Measurements from ENCODE around the gene DDX59. TPM values are rescaled to one million over a fixed set of nuclear protein-coding genes. Genes with fewer than 3 reads are reported as not detected.
A peak's percentile ranks its signal among the peaks of the same experiment; 100 is the strongest.

The DDX59 gene
- total and polyA plus RNA-seq, 4 donors: 17.3 to 32.0 (median 25.2) TPM

DNA sequence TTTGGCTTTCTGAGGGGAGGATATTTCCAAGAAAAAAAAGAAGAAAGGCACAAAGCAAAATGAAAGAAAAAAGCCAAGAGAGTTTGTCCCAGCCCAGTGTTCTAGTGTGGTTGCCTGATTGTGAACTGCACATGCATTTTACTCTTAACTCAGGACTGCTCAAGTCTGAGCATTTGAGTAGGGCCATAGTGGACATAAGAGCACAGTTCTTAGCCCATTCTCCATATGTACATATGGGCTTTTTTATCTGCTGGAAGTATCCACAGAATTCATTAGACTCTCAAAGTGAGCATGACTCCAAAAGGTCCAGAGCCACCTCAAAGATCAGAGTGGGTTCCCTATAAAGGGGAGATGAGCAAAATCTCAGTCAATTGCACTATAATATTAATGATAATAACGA lies 13.6 kb upstream of the DDX59 start:
- Histone ChIP-seq H3K27me3 (ENCODE audit: control insufficient read depth in 3 of 3, insufficient read depth in 3 of 3, low read length in 2 of 3) (no peaks in the 10 kb centered on the region), H3K4me1 (ENCODE audit: control insufficient read depth in 5 of 5, insufficient read depth in 5 of 5, low read length in 5 of 5) (no peaks in the 10 kb centered on the region), H3K27ac (ENCODE audit: low read depth in 1 of 2, low read length in 1 of 2) (no peak overlapping the region), H3K36me3 (ENCODE audit: control insufficient read depth in 4 of 4, insufficient read depth in 4 of 4, low read length in 4 of 4) (no peaks in the 10 kb centered on the region), H3K4me3 (no peak overlapping the region), H3K9ac (ENCODE audit: insufficient read depth in 1 of 2, low read length in 2 of 2) (no peak overlapping the region), H3K9me3 (ENCODE audit: control insufficient read depth in 4 of 4, insufficient read depth in 3 of 4, low read length in 3 of 4) (no peaks in the 10 kb centered on the region)
- WGBS, 2 donors: 0 to 55% methylated on average over 1 of the region's 1 CpG
- no peak for DNase-seq
- TF ChIP-seq, protein P1, sequence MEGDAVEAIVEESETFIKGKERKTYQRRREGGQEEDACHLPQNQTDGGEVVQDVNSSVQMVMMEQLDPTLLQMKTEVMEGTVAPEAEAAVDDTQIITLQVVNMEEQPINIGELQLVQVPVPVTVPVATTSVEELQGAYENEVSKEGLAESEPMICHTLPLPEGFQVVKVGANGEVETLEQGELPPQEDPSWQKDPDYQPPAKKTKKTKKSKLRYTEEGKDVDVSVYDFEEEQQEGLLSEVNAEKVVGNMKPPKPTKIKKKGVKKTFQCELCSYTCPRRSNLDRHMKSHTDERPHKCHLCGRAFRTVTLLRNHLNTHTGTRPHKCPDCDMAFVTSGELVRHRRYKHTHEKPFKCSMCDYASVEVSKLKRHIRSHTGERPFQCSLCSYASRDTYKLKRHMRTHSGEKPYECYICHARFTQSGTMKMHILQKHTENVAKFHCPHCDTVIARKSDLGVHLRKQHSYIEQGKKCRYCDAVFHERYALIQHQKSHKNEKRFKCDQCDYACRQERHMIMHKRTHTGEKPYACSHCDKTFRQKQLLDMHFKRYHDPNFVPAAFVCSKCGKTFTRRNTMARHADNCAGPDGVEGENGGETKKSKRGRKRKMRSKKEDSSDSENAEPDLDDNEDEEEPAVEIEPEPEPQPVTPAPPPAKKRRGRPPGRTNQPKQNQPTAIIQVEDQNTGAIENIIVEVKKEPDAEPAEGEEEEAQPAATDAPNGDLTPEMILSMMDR (IDR thresholded peaks at IDR 0.05; ENCODE audit: control extremely low read depth, extremely low read depth): no peak
- ATAC-seq (ENCODE audit: insufficient read depth, low FRiP score): no peak

DNA sequence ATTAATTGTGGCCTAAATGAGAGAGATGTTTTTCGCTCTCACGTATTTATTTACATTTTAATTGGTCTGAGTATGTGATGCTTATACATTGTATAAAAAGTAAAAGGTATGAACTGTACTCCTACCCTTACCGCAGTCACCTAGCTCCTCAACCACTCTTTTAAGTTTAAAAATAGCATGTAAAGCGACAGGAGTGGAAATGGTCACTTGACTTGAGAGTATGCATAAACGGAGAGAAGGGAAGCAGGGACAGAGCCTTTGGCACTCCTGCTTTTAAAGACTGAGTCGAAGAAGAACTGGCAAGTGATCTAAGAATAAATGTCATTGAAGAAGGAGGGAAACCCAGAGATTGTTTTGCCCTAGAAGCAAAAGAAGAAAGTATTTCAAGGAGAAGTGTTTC lies 11.5 kb upstream of the DDX59 start:
- no peaks in the 10 kb centered on the region for H3K4me1 ChIP-seq (ENCODE audit: control insufficient read depth in 5 of 5, insufficient read depth in 5 of 5, low read length in 5 of 5)
- no peak for ATAC-seq (ENCODE audit: insufficient read depth, low FRiP score)
- TF ChIP-seq, protein P1 (IDR thresholded peaks at IDR 0.05; ENCODE audit: control extremely low read depth, extremely low read depth): no peak
- H3K27me3 ChIP-seq (ENCODE audit: control insufficient read depth in 3 of 3, insufficient read depth in 3 of 3, low read length in 2 of 3): no peaks in the 10 kb centered on the region
- H3K9ac ChIP-seq (ENCODE audit: insufficient read depth in 1 of 2, low read length in 2 of 2): no peak overlapping the region
- peak in 1 of 3 donors; percentile 9 for DNase-seq
- no peaks in the 10 kb centered on the region for H3K36me3 ChIP-seq (ENCODE audit: control insufficient read depth in 4 of 4, insufficient read depth in 4 of 4, low read length in 4 of 4)
- 62 to 83% methylated on average over 6 of the region's 6 CpGs for WGBS, 2 donors
- no peaks in the 10 kb centered on the region for H3K9me3 ChIP-seq (ENCODE audit: control insufficient read depth in 4 of 4, insufficient read depth in 3 of 4, low read length in 3 of 4)
- H3K27ac ChIP-seq (ENCODE audit: low read depth in 1 of 2, low read length in 1 of 2): no peak overlapping the region
- no peak overlapping the region for H3K4me3 ChIP-seq

DNA sequence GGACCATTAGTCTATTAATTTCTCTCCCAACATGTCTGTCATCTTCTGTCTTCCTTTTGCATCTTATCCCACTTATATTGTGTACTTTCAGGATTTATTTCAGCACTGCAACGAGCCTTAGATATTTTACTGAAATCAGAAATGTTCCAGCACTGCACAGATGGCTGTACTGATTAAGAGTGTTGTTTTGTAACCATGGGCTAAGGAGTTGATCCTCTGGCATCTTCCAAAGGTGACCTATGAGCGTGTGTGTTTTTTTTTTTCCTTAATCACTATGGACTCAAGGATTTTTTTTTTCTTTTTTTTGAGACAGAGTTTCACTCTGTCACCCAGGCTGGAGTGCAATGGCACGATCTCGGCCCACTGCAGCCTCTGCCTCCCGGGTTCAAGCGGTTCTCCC lies 7.1 kb upstream of the DDX59 start:
- no peaks in the 10 kb centered on the region for H3K4me1 ChIP-seq (ENCODE audit: control insufficient read depth in 5 of 5, insufficient read depth in 5 of 5, low read length in 5 of 5)
- ATAC-seq (ENCODE audit: insufficient read depth, low FRiP score): no peak
- no peak overlapping the region for H3K4me3 ChIP-seq
- TF ChIP-seq, protein P1 (IDR thresholded peaks at IDR 0.05; ENCODE audit: control extremely low read depth, extremely low read depth): no peak
- H3K36me3 ChIP-seq (ENCODE audit: control insufficient read depth in 4 of 4, insufficient read depth in 4 of 4, low read length in 4 of 4): no peaks in the 10 kb centered on the region
- H3K27me3 ChIP-seq (ENCODE audit: control insufficient read depth in 3 of 3, insufficient read depth in 3 of 3, low read length in 2 of 3): no peaks in the 10 kb centered on the region
- WGBS, 2 donors: 85 to 92% methylated on average over 6 of the region's 6 CpGs
- no peaks in the 10 kb centered on the region for H3K9me3 ChIP-seq (ENCODE audit: control insufficient read depth in 4 of 4, insufficient read depth in 3 of 4, low read length in 3 of 4)
- no peak for DNase-seq
- no peak overlapping the region for H3K27ac ChIP-seq (ENCODE audit: low read depth in 1 of 2, low read length in 1 of 2)
- no peak overlapping the region for H3K9ac ChIP-seq (ENCODE audit: insufficient read depth in 1 of 2, low read length in 2 of 2)

DNA sequence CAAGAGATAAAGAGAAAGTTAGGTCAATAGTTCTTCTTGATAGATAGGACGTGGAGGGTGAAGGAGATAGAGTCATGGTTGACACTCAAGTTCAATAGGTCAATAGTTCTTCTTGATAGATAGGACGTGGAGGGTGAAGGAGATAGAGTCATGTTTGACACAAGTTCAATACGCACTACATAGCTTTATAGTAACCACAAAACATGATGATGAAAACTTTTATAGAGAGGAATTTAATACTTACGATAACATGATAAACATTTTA lies 5.8 kb upstream of the DDX59 start:
- 82 to 91% methylated on average over 4 of the region's 4 CpGs for WGBS, 2 donors
- H3K36me3 ChIP-seq (ENCODE audit: control insufficient read depth in 4 of 4, insufficient read depth in 4 of 4, low read length in 4 of 4): no peaks in the 10 kb centered on the region
- H3K9ac ChIP-seq (ENCODE audit: insufficient read depth in 1 of 2, low read length in 2 of 2): no peak overlapping the region
- no peak overlapping the region for H3K27ac ChIP-seq (ENCODE audit: low read depth in 1 of 2, low read length in 1 of 2)
- DNase-seq: no peak
- TF ChIP-seq, protein P1 (IDR thresholded peaks at IDR 0.05; ENCODE audit: control extremely low read depth, extremely low read depth): no peak
- peaks cover 0 to 4% (median 0%) of the 10 kb centered on the region in 5 donors for H3K4me1 ChIP-seq (ENCODE audit: control insufficient read depth in 5 of 5, insufficient read depth in 5 of 5, low read length in 5 of 5)
- H3K4me3 ChIP-seq: no peak overlapping the region
- H3K27me3 ChIP-seq (ENCODE audit: control insufficient read depth in 3 of 3, insufficient read depth in 3 of 3, low read length in 2 of 3): no peaks in the 10 kb centered on the region
- H3K9me3 ChIP-seq (ENCODE audit: control insufficient read depth in 4 of 4, insufficient read depth in 3 of 4, low read length in 3 of 4): no peaks in the 10 kb centered on the region
- no peak for ATAC-seq (ENCODE audit: insufficient read depth, low FRiP score)

Measured in lung (tissue), 12 donors.